Tibial nerve (tissue), 4 donors: Measurements from ENCODE around the gene CCL2. TPM values are rescaled to one million over a fixed set of nuclear protein-coding genes. Genes with fewer than 3 reads are reported as not detected.
A peak's percentile ranks its signal among the peaks of the same experiment; 100 is the strongest.

Experiments used
- DNase-seq, 2 donors: peaks; one replicate each; pipeline ENCODE4 v3.0.0-alpha.2; 2019; ENCODE audit warnings: low spot score in 2 of 2
- H3K27ac ChIP-seq, 4 donors: fragments of 200-600 bp; sonication (generic) in 3 of 4; one replicate each; pipeline ENCODE4 v1.5.1; 2017 to 2019; ENCODE audit warnings: mild to moderate bottlenecking in 1 of 4
- H3K27me3 ChIP-seq, 2 donors: fragments of 200-600 bp; sonication (generic) in 1 of 2; one replicate each; pipeline versions ENCODE4 v1.5.1 to v1.6.0; 2017 to 2019
- H3K36me3 ChIP-seq, 3 donors: fragments of 200-600 bp; sonication (generic); one replicate each; pipeline ENCODE4 v1.5.1; 2018 to 2019
- H3K4me1 ChIP-seq, 4 donors: fragments of 200-600 bp; sonication (generic) in 3 of 4; one replicate each; pipeline ENCODE4 v1.5.1; 2017 to 2019
- H3K4me3 ChIP-seq, 4 donors: fragments of 200-600 bp; sonication (generic) in 3 of 4; one replicate each; pipeline ENCODE4 v1.5.1; 2017 to 2019; ENCODE audit warnings: mild to moderate bottlenecking in 1 of 4, moderate library complexity in 1 of 4
- H3K9me3 ChIP-seq, 4 donors: fragments of 200-600 bp; sonication (generic) in 3 of 4; one replicate each; pipeline ENCODE4 v1.5.1; 2017 to 2019
- CTCF ChIP-seq, 5 experiments: fragments of 200-600 bp in 3 of 5; fragments of 450-650 bp in 2 of 5; sonication (generic) in 3 of 5; IDR thresholded peaks; one replicate each; pipeline ENCODE4 v1.5.1; 2016 to 2019; ENCODE audit warnings: antibody characterized with exemption in 5 of 5, mild to moderate bottlenecking in 3 of 5, moderate library complexity in 2 of 5
- EP300 ChIP-seq, 2 donors: sonication (generic); formaldehyde crosslinking; IDR thresholded peaks; one replicate each; pipeline ENCODE4 v1.6.1; 2017; ENCODE audit warnings: antibody characterized with exemption in 2 of 2, mild to moderate bottlenecking in 1 of 2
- POLR2A ChIP-seq, 2 donors: fragments of 450-650 bp; IDR thresholded peaks; one replicate each; pipeline ENCODE4 v1.6.1; 2017; ENCODE audit warnings: antibody characterized with exemption in 2 of 2, mild to moderate bottlenecking in 2 of 2, moderate library complexity in 2 of 2
- WGBS, 2 donors: methylation state at CpG; one replicate each; pipeline ENCODE4 v1.1.5; 2018; 5-methylcytosine and 5-hydroxymethylcytosine counted together
- total RNA-seq, 4 donors: library from RNA; depleted of rRNA; stranded (reverse); fragments of >200 nt; gene quantifications; one replicate each; pipeline ENCODE4 v1.1.0, GENCODE V29; 2016

CCL2 gene
- total RNA-seq, 4 donors from 2014 or later, result 34.7 to 185 (median 43.6) TPM

DNA sequence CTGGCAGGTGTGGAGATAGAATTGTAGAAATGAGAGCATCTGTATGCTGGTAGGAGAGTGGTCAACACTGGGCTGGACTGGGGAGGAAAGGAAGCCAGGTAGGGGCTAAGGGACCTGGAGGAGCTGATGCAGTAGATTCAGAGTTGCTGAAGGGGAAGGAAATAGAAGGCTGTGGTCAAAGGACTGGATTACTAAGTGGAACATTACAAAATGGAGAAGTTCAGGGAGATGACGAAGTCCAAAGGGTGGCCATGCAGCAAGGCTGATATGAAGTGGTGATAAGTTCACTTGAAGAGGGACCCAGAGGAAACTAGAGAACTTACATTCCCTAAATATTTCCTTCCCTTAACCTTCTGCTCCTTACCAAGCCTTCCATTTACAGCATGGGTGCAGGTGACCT, 8.6 kb upstream of the CCL2 start:
- TF ChIP-seq CTCF (IDR thresholded peaks at IDR 0.05) (no peak), POLR2A (IDR thresholded peaks at IDR 0.05) (no peak), EP300 (IDR thresholded peaks at IDR 0.05) (no peak)
- DNase-seq, result no peak
- H3K4me3 ChIP-seq, result no peak overlapping the region
- peaks cover 0 to 67% (median 43%) of the 10 kb centered on the region in 4 donors for H3K4me1 ChIP-seq
- H3K27me3 ChIP-seq, result no peaks in the 10 kb centered on the region
- WGBS, 2 donors, result 77 to 79% methylated on average over 1 of the region's 1 CpG
- H3K36me3 ChIP-seq, result no peaks in the 10 kb centered on the region
- H3K27ac ChIP-seq, result no peak overlapping the region
- no peaks in the 10 kb centered on the region for H3K9me3 ChIP-seq

GRCh38 chr17:34246881-34247280, 8.2 kb upstream of the CCL2 start:
- 73 to 85% methylated on average over 3 of the region's 3 CpGs for WGBS, 2 donors

DNA sequence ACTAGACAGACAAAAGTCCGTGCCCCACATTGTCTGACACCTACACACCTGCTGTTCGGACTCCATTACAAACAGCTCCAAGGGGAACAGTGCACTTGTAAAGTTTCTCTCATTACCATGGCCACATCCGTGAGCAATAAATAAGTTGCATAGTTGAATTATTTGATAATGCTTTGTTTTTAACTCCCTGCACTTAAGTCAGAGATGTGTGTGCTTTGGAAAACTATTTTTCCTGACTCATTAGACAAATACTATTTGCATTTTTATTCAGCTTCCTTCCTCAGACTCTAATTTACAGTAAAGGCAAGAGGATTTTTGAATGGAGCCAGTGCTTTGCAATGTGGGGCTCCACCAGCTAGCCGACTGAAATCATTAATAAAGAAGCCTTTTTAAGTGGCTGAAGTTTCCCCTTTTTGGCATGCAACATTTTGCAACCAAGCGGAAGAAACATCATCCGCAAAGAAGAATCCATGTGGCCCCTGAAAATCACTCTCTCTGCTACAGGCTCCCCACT, 6.5 kb upstream of the CCL2 start:
- Histone ChIP-seq H3K4me1 (peaks cover 7 to 68% (median 58%) of the 10 kb centered on the region in 4 donors), H3K36me3 (no peaks in the 10 kb centered on the region)

More at GRCh38 chr17:34246881-34247280, 8.2 kb upstream of the CCL2 start:
- no peak overlapping the region for H3K27ac ChIP-seq
- H3K9me3 ChIP-seq, result no peaks in the 10 kb centered on the region
- no peaks in the 10 kb centered on the region for H3K36me3 ChIP-seq
- DNase-seq, result no peak
- H3K4me1 ChIP-seq, result peaks cover 0 to 67% (median 45%) of the 10 kb centered on the region in 4 donors
- H3K4me3 ChIP-seq, result no peak overlapping the region
- no peak for TF ChIP-seq EP300 (IDR thresholded peaks at IDR 0.05)
- no peak for TF ChIP-seq POLR2A (IDR thresholded peaks at IDR 0.05)
- TF ChIP-seq CTCF (IDR thresholded peaks at IDR 0.05), result no peak
- H3K27me3 ChIP-seq, result no peaks in the 10 kb centered on the region

DNA sequence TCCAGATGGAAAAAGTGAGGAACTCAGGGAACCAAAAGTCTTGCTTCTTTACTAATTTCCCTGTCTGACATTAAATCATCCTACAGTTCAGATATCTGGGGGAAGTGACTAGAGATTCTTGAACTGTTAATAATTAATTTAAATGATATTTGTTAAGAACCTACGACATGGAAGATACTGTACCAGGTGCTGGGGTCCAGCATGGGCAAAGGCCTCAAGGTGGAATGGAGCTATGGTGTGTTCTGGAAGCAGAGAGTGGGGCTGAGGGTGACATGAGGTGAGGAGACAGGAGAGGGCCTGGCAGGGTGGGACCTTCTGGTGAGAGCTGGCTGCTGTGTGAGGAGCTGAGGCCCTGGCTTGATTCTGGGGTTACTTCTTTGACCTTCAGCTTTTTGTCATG, 6.0 kb upstream of the CCL2 start:
- no peak for DNase-seq
- Histone ChIP-seq H3K27me3 (no peaks in the 10 kb centered on the region), H3K27ac (peak overlapping the region in 3 of 4 donors; percentile 57 to 89 (median 80)), H3K4me1 (peaks cover 10 to 71% (median 63%) of the 10 kb centered on the region in 4 donors), H3K9me3 (no peaks in the 10 kb centered on the region), H3K4me3 (no peak overlapping the region), H3K36me3 (no peaks in the 10 kb centered on the region)
- 68 to 76% methylated on average over 1 of the region's 1 CpG for WGBS, 2 donors
- TF ChIP-seq EP300 (IDR thresholded peaks at IDR 0.05) (no peak), POLR2A (IDR thresholded peaks at IDR 0.05) (no peak), CTCF (IDR thresholded peaks at IDR 0.05) (no peak)

More for the DNA sequence above, 6.5 kb upstream of the CCL2 start:
- Histone ChIP-seq H3K9me3 (no peaks in the 10 kb centered on the region), H3K27me3 (no peaks in the 10 kb centered on the region), H3K4me3 (no peak overlapping the region), H3K27ac (peak overlapping the region in 3 of 4 donors; percentile 57 to 89 (median 80))
- WGBS, 2 donors, result 23 to 29% methylated on average over 6 of the region's 6 CpGs
- TF ChIP-seq POLR2A (IDR thresholded peaks at IDR 0.05), result no peak
- TF ChIP-seq CTCF (IDR thresholded peaks at IDR 0.05), result no peak
- TF ChIP-seq EP300 (IDR thresholded peaks at IDR 0.05), result no peak
- DNase-seq, result no peak

DNA sequence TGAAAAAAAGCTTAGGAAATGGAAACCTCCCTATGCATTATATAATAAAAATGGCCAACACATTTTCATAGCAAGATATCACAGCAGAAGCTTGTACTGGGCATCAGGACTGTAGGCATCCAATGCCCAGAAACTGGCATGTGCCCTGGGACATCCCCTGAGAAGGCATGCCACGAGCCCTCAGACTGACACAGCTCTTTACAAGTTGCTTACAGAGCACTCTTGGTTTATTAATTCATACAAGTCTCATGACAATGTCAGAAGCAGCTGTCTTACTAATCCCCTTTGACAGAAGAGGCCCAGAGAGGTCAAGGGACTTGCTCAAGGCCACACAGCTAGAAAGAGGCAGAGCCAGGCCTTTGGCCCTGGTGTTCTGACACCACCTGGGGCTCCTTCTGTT, 5.6 kb upstream of the CCL2 start:
- 36 to 58% methylated on average over 1 of the region's 1 CpG for WGBS, 2 donors
- Histone ChIP-seq H3K4me3 (no peak overlapping the region), H3K9me3 (no peaks in the 10 kb centered on the region), H3K36me3 (no peaks in the 10 kb centered on the region), H3K27ac (peak overlapping the region in 3 of 4 donors; percentile 57 to 89 (median 80)), H3K27me3 (no peaks in the 10 kb centered on the region), H3K4me1 (peaks cover 10 to 75% (median 66%) of the 10 kb centered on the region in 4 donors)
- DNase-seq, result no peak
- TF ChIP-seq EP300 (IDR thresholded peaks at IDR 0.05) (peak in 1 of 2 donors; percentile 44), POLR2A (IDR thresholded peaks at IDR 0.05) (no peak)
